Activated CD8-positive, alpha-beta T cell treated with anti-CD3 and anti-CD28 coated beads, Interleukin-2, amount 10 ng/mL, durations not matched to agents 7 days and 5 days (primary cell): ENCODE results near the gene IDS. TPM values are rescaled to one million over a fixed set of nuclear protein-coding genes. Genes with fewer than 3 reads are reported as not detected.
A peak's percentile ranks its signal among the peaks of the same experiment; 100 is the strongest.

ENCODE experiments used
- ATAC-seq: fragments of 150-1000 bp; cut with Tn5 transposase; one replicate; pipeline ENCODE4 v1.10.0; 2021; ENCODE audit warnings: moderate library complexity
- CTCF ChIA-PET: fragments of 350-600 bp; sonication (Branson Sonifier 250); formaldehyde crosslinking; loops from one replicate; lab custom pipeline; 2021; ENCODE audit warnings: antibody characterized with exemption; lab: Charles Lee
- POLR2A ChIA-PET: fragments of 350-600 bp; sonication (Branson Sonifier 250); formaldehyde crosslinking; loops from one replicate; lab custom pipeline; 2021; ENCODE audit warnings: antibody characterized with exemption; lab: Charles Lee
- DNase-seq: peaks from one replicate; pipeline ENCODE4 v3.0.0-alpha.2; 2020
- H3K27ac Mint-ChIP-seq: one replicate; pipeline ENCODE4 v1.8.0; 2021; ENCODE audit warnings: mild to moderate bottlenecking, mixed read lengths
- H3K27me3 Mint-ChIP-seq: one replicate; pipeline ENCODE4 v1.8.0; 2021; ENCODE audit warnings: low read depth, mixed read lengths
- H3K36me3 Mint-ChIP-seq: one replicate; pipeline ENCODE4 v1.8.0; 2021; ENCODE audit warnings: low read depth, mixed read lengths
- H3K4me1 Mint-ChIP-seq: one replicate; pipeline ENCODE4 v1.8.0; 2021; ENCODE audit warnings: low read depth, mixed read lengths
- H3K4me3 Mint-ChIP-seq: one replicate; pipeline ENCODE4 v1.8.0; 2021; ENCODE audit warnings: mild to moderate bottlenecking, mixed read lengths
- H3K9me3 Mint-ChIP-seq: one replicate; pipeline ENCODE4 v1.8.0; 2022; ENCODE audit warnings: mixed read lengths; ENCODE audit not compliant: insufficient read depth
- total RNA-seq, 2 experiments: library from RNA; stranded (reverse); gene quantifications; one replicate each; pipeline ENCODE4 v1.2.3, GENCODE V29; 2021

The IDS gene
- total RNA-seq, 2 experiments from 2014 or later: 47.2 to 50.8 TPM

- Mint-ChIP-seq H3K27me3 (no peaks in the 10 kb centered on the region), H3K4me1 (peaks cover 12% of the 10 kb centered on the region), H3K27ac (no peak overlapping the region), H3K4me3 (no peak overlapping the region), H3K9me3 (no peaks in the 10 kb centered on the region), H3K36me3 (peaks cover 15% of the 10 kb centered on the region)
- ChIA-PET CTCF (no interaction called here), POLR2A (no interaction called here)
- no peak for DNase-seq
- no peak for ATAC-seq
Measured at GRCh38 chrX:149476513-149476912, 28.6 kb downstream of the IDS start.

GRCh38 chrX:149473966-149474365 is 31.1 kb downstream of the IDS start:
- ChIA-PET CTCF (no interaction called here), POLR2A (no interaction called here)
- no peak for ATAC-seq
- no peaks in the 10 kb centered on the region for H3K9me3 Mint-ChIP-seq
- H3K27ac Mint-ChIP-seq: no peak overlapping the region
- peaks cover 15% of the 10 kb centered on the region for H3K4me1 Mint-ChIP-seq
- no peaks in the 10 kb centered on the region for H3K27me3 Mint-ChIP-seq
- DNase-seq: no peak
- no peak overlapping the region for H3K4me3 Mint-ChIP-seq
- peaks cover 9% of the 10 kb centered on the region for H3K36me3 Mint-ChIP-seq

- H3K36me3 Mint-ChIP-seq: peaks cover 5% of the 10 kb centered on the region
- ChIA-PET POLR2A (no interaction called here), CTCF (no interaction called here)
- ATAC-seq (no peak), DNase-seq (no peak)
- H3K4me1 Mint-ChIP-seq: peaks cover 15% of the 10 kb centered on the region
- H3K9me3 Mint-ChIP-seq: no peaks in the 10 kb centered on the region
- no peaks in the 10 kb centered on the region for H3K27me3 Mint-ChIP-seq
- no peak overlapping the region for H3K27ac Mint-ChIP-seq
- no peak overlapping the region for H3K4me3 Mint-ChIP-seq
Measured at GRCh38 chrX:149473092-149473491, 32.0 kb downstream of the IDS start.

GRCh38 chrX:149472625-149473024 is 32.5 kb downstream of the IDS start:
- CTCF ChIA-PET: no interaction called here
- Mint-ChIP-seq H3K4me3 (no peak overlapping the region), H3K9me3 (no peaks in the 10 kb centered on the region)

GRCh38 chrX:149471397-149471796 is 33.7 kb downstream of the IDS start:
- Mint-ChIP-seq H3K9me3 (no peaks in the 10 kb centered on the region), H3K27ac (no peak overlapping the region), H3K36me3 (no peaks in the 10 kb centered on the region), H3K27me3 (no peaks in the 10 kb centered on the region), H3K4me3 (no peak overlapping the region), H3K4me1 (peaks cover 6% of the 10 kb centered on the region)
- POLR2A ChIA-PET: no interaction called here
- ATAC-seq (no peak), DNase-seq (no peak)
- CTCF ChIA-PET: interaction anchor here (0.8 to 1.8 kb wide), 6 partner anchors 14 to 1425 kb away, joined by 3 to 8 read pairs (median 4); no protein-coding TSS in a partner anchor

More at GRCh38 chrX:149472625-149473024, 32.5 kb downstream of the IDS start:
- no peak for ATAC-seq
- peaks cover 5% of the 10 kb centered on the region for H3K36me3 Mint-ChIP-seq
- DNase-seq: no peak
- no peaks in the 10 kb centered on the region for H3K27me3 Mint-ChIP-seq
- POLR2A ChIA-PET: no interaction called here
- H3K27ac Mint-ChIP-seq: no peak overlapping the region
- H3K4me1 Mint-ChIP-seq: peaks cover 15% of the 10 kb centered on the region

- peak; percentile 66 for DNase-seq
- peak; percentile 86 for ATAC-seq
- H3K36me3 Mint-ChIP-seq: no peaks in the 10 kb centered on the region
- no peak overlapping the region for H3K4me3 Mint-ChIP-seq
- ChIA-PET POLR2A (interaction anchor here (1.0 kb wide), 1 partner anchor 157 kb away, joined by 4 read pairs; no protein-coding TSS in a partner anchor), CTCF (interaction anchor here (0.8 to 1.8 kb wide), 6 partner anchors 15 to 1424 kb away, joined by 3 to 8 read pairs (median 4); no protein-coding TSS in a partner anchor)
- no peak overlapping the region for H3K27ac Mint-ChIP-seq
- H3K27me3 Mint-ChIP-seq: no peaks in the 10 kb centered on the region
- H3K9me3 Mint-ChIP-seq: no peaks in the 10 kb centered on the region
- H3K4me1 Mint-ChIP-seq: peaks cover 3% of the 10 kb centered on the region
Measured at GRCh38 chrX:149470955-149471354, 34.2 kb downstream of the IDS start.

- no peak for ATAC-seq
- POLR2A ChIA-PET: no interaction called here
- no peak overlapping the region for H3K27ac Mint-ChIP-seq
- H3K27me3 Mint-ChIP-seq: peaks cover 4% of the 10 kb centered on the region
- DNase-seq: no peak
- H3K36me3 Mint-ChIP-seq: no peaks in the 10 kb centered on the region
- H3K4me3 Mint-ChIP-seq: no peak overlapping the region
- CTCF ChIA-PET: no interaction called here
- peaks cover 3% of the 10 kb centered on the region for H3K4me1 Mint-ChIP-seq
- H3K9me3 Mint-ChIP-seq: no peaks in the 10 kb centered on the region
Measured at GRCh38 chrX:149469406-149469805, 35.7 kb downstream of the IDS start.

- peaks cover 4% of the 10 kb centered on the region for H3K27me3 Mint-ChIP-seq
- no peak for ATAC-seq
- ChIA-PET POLR2A (no interaction called here), CTCF (no interaction called here)
- H3K9me3 Mint-ChIP-seq: no peaks in the 10 kb centered on the region
- H3K4me1 Mint-ChIP-seq: peaks cover 3% of the 10 kb centered on the region
- no peak overlapping the region for H3K27ac Mint-ChIP-seq
- DNase-seq: no peak
- no peaks in the 10 kb centered on the region for H3K36me3 Mint-ChIP-seq
- no peak overlapping the region for H3K4me3 Mint-ChIP-seq
Measured at GRCh38 chrX:149467920-149468319, 37.2 kb downstream of the IDS start.

- Mint-ChIP-seq H3K27ac (no peak overlapping the region), H3K9me3 (no peaks in the 10 kb centered on the region), H3K36me3 (no peaks in the 10 kb centered on the region), H3K4me1 (peaks cover 3% of the 10 kb centered on the region), H3K4me3 (no peak overlapping the region), H3K27me3 (peaks cover 4% of the 10 kb centered on the region)
- CTCF ChIA-PET: no interaction called here
- POLR2A ChIA-PET: no interaction called here
- DNase-seq (no peak), ATAC-seq (no peak)
Measured at GRCh38 chrX:149467461-149467860, 37.6 kb downstream of the IDS start.

GRCh38 chrX:149462849-149463248 is 42.3 kb downstream of the IDS start:
- Mint-ChIP-seq H3K27ac (no peak overlapping the region), H3K4me1 (no peaks in the 10 kb centered on the region), H3K27me3 (peaks cover 21% of the 10 kb centered on the region), H3K9me3 (no peaks in the 10 kb centered on the region), H3K4me3 (no peak overlapping the region), H3K36me3 (no peaks in the 10 kb centered on the region)
- ChIA-PET CTCF (no interaction called here), POLR2A (no interaction called here)
- ATAC-seq (no peak), DNase-seq (no peak)

- no peaks in the 10 kb centered on the region for H3K4me1 Mint-ChIP-seq
- ChIA-PET CTCF (no interaction called here), POLR2A (no interaction called here)
- ATAC-seq (no peak), DNase-seq (no peak)
- no peaks in the 10 kb centered on the region for H3K9me3 Mint-ChIP-seq
- no peak overlapping the region for H3K27ac Mint-ChIP-seq
- no peaks in the 10 kb centered on the region for H3K36me3 Mint-ChIP-seq
- no peak overlapping the region for H3K4me3 Mint-ChIP-seq
- peaks cover 21% of the 10 kb centered on the region for H3K27me3 Mint-ChIP-seq
Measured at GRCh38 chrX:149461746-149462145, 43.4 kb downstream of the IDS start.

GRCh38 chrX:149458586-149458985 is 46.5 kb downstream of the IDS start:
- POLR2A ChIA-PET: no interaction called here
- no peaks in the 10 kb centered on the region for H3K36me3 Mint-ChIP-seq
- H3K27me3 Mint-ChIP-seq: peaks cover 16% of the 10 kb centered on the region
- H3K4me3 Mint-ChIP-seq: no peak overlapping the region
- DNase-seq: no peak
- H3K27ac Mint-ChIP-seq: no peak overlapping the region
- no peak for ATAC-seq
- CTCF ChIA-PET: no interaction called here
- H3K9me3 Mint-ChIP-seq: no peaks in the 10 kb centered on the region
- no peaks in the 10 kb centered on the region for H3K4me1 Mint-ChIP-seq
